HEK293 (cell line): ENCODE data around the gene RHD.
"Not testable (repeated sequence)": the region's sequence is repeated elsewhere in the genome, so short reads cannot be mapped to it uniquely, and the experiment has no call there.

Source experiments
- CTCF ChIA-PET: fragments of 350-600 bp; formaldehyde crosslinking; extraction: SDS; loops from one replicate; lab custom pipeline; 2021; ENCODE audit warnings: antibody characterized with exemption; lab: Yijun Ruan, JAX
- POLR2A ChIA-PET: fragments of 300-600 bp; formaldehyde crosslinking; extraction: SDS; loops from one replicate; lab custom pipeline; 2020; ENCODE audit warnings: antibody characterized with exemption, inconsistent platforms; lab: Yijun Ruan, JAX
- H3K27ac ChIP-seq: fragments of 200-500 bp; sonication (Bioruptor generic); 2 replicates; pipeline ENCODE4 v1.5.1; 2014; ENCODE audit warnings: low read depth, low read length, control low read depth, inconsistent platforms; ENCODE audit errors: extremely low read depth
- H3K36me3 ChIP-seq, 2 experiments: fragments of 200-500 bp in 1 of 2; sonication (Bioruptor generic) in 1 of 2; 1 replicate in 1 of 2; 2 replicates in 1 of 2; pipeline ENCODE4 v1.5.1; 2014 to 2017; ENCODE audit warnings: inconsistent platforms in 2 of 2, low read length in 2 of 2; ENCODE audit not compliant: control insufficient read depth in 2 of 2, insufficient read depth in 1 of 2
- H3K4me1 ChIP-seq: fragments of 200-500 bp; sonication (Bioruptor generic); 2 replicates; pipeline ENCODE4 v1.5.1; 2014; ENCODE audit warnings: mild to moderate bottlenecking, low read length, inconsistent platforms; ENCODE audit not compliant: control insufficient read depth, insufficient read depth
- H3K4me3 ChIP-seq: 2 replicates; pipeline ENCODE4 v1.5.1; 2011; ENCODE audit warnings: low read depth, mild to moderate bottlenecking, control low read depth, low read length, moderate library complexity
- H3K9me3 ChIP-seq: fragments of 200-500 bp; sonication (Bioruptor generic); 2 replicates; pipeline ENCODE4 v1.5.1; 2014; ENCODE audit warnings: low read depth, low read length, inconsistent platforms; ENCODE audit not compliant: control insufficient read depth, insufficient read depth
- BCL11B ChIP-seq: fragments of 450-650 bp; formaldehyde crosslinking; IDR thresholded peaks from 2 replicates; pipeline ENCODE4 v1.5.1; 2016; ENCODE audit warnings: low read depth, missing biosample characterization, missing genetic modification characterization
- HOXD13 ChIP-seq: sonication (generic); formaldehyde crosslinking; IDR thresholded peaks from 2 replicates; pipeline ENCODE4 v1.8.0; 2022; ENCODE audit warnings: missing genetic modification reagents, borderline replicate concordance
- ZBTB1 ChIP-seq: fragments of 450-650 bp; formaldehyde crosslinking; IDR thresholded peaks from 2 replicates; pipeline ENCODE4 v1.5.1; 2016; ENCODE audit warnings: missing biosample characterization, missing genetic modification characterization
- ZBTB7A ChIP-seq: fragments of 450-650 bp; formaldehyde crosslinking; IDR thresholded peaks from 2 replicates; pipeline ENCODE4 v1.5.1; 2016; ENCODE audit warnings: low read depth, missing biosample characterization, missing genetic modification characterization
- ZNF133 ChIP-seq: fragments of 450-650 bp; formaldehyde crosslinking; IDR thresholded peaks from 2 replicates; pipeline ENCODE4 v1.5.1; 2016; ENCODE audit warnings: missing biosample characterization, missing genetic modification characterization
- ZNF174 ChIP-seq: fragments of 450-650 bp; formaldehyde crosslinking; IDR thresholded peaks from 2 replicates; pipeline ENCODE4 v1.5.0; 2017; ENCODE audit warnings: missing biosample characterization, mild to moderate bottlenecking, missing genetic modification characterization
- ZNF175 ChIP-seq: fragments of 450-650 bp; formaldehyde crosslinking; IDR thresholded peaks from 2 replicates; pipeline ENCODE4 v1.5.1; 2016; ENCODE audit warnings: missing biosample characterization, missing genetic modification characterization
- ZNF214 ChIP-seq: fragments of 450-650 bp; formaldehyde crosslinking; IDR thresholded peaks from 2 replicates; pipeline ENCODE4 v1.5.1; 2017; ENCODE audit warnings: missing biosample characterization, mild to moderate bottlenecking, missing genetic modification characterization, borderline replicate concordance
- ZNF311 ChIP-seq: fragments of 450-650 bp; formaldehyde crosslinking; IDR thresholded peaks from 2 replicates; pipeline ENCODE4 v1.5.1; 2017; ENCODE audit warnings: missing biosample characterization, missing genetic modification characterization, borderline replicate concordance
- ZNF433 ChIP-seq: fragments of 450-650 bp; formaldehyde crosslinking; IDR thresholded peaks from 2 replicates; pipeline ENCODE4 v1.5.1; 2016; ENCODE audit warnings: missing biosample characterization, missing genetic modification characterization, low read depth
- ZNF548 ChIP-seq: fragments of 450-650 bp; formaldehyde crosslinking; IDR thresholded peaks from 2 replicates; pipeline ENCODE4 v1.5.1; 2016; ENCODE audit warnings: missing biosample characterization, missing genetic modification characterization
- ZNF660 ChIP-seq: fragments of 450-650 bp; IDR thresholded peaks from 2 replicates; pipeline ENCODE4 v1.5.1; 2018; ENCODE audit warnings: missing biosample characterization, mild to moderate bottlenecking, missing genetic modification characterization
- ZNF747 ChIP-seq: fragments of 450-650 bp; formaldehyde crosslinking; IDR thresholded peaks from 2 replicates; pipeline ENCODE4 v1.5.1; 2016; ENCODE audit warnings: missing biosample characterization, missing genetic modification characterization
- TF ChIP-seq, protein P1 (sequence below): fragments of 450-650 bp; formaldehyde crosslinking; IDR thresholded peaks from 2 replicates; pipeline ENCODE4 v1.5.1; 2016; ENCODE audit warnings: missing biosample characterization, missing genetic modification characterization
- TF ChIP-seq, protein P2 (sequence below): fragments of 450-650 bp; formaldehyde crosslinking; IDR thresholded peaks from 2 replicates; pipeline ENCODE4 v1.5.1; 2016; ENCODE audit warnings: missing biosample characterization, missing genetic modification characterization
- TF ChIP-seq, protein P3 (sequence below): fragments of 450-650 bp; formaldehyde crosslinking; conservative IDR thresholded peaks from 2 replicates; pipeline ENCODE4 v1.5.1; 2016; ENCODE audit warnings: low read depth, missing biosample characterization, missing genetic modification characterization
- TF ChIP-seq, protein P4 (sequence below): fragments of 450-650 bp; formaldehyde crosslinking; IDR thresholded peaks from 2 replicates; pipeline ENCODE4 v1.5.1; 2017; ENCODE audit warnings: missing biosample characterization, missing genetic modification characterization

RHD gene

DNA sequence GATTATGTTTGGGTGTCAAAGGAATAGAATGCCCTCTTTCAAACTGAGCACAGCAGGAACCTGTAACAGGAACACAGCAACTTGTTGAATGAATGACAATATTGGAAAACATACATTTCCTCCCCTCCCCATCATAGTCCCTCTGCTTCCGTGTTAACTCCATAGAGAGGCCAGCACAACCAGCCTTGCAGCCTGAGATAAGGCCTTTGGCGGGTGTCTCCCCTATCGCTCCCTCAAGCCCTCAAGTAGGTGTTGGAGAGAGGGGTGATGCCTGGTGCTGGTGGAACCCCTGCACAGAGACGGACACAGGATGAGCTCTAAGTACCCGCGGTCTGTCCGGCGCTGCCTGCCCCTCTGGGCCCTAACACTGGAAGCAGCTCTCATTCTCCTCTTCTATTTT lies at the start of gene RHD:
Gene RHD, plus strand, starts transcription at position 272 of the 400 bp plus-strand sequence. Its CDS starts 39 bp downstream, at position 311.
- H3K4me1 ChIP-seq, H3K36me3 ChIP-seq, POLR2A ChIA-PET, H3K4me3 ChIP-seq, H3K9me3 ChIP-seq, H3K27ac ChIP-seq, CTCF ChIA-PET: not testable (repeated sequence)

DNA sequence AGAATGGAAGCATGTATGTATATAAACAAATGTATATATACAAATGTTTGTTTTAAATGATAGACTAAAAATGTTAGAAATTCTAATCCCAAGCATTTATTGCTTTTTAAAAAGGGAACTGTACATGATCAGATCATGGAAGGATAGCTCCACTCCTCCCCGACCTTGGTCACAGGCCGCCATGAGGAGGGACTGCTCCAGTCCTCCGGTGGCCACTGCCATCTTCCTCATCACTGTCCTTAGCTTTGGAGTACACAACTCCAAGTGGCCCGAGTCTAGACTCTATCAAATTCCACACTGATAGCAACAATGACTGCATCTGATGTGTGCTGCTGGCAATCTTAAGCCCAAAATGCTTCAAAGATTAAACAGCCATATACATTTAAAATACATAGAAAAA lies 49.7 kb upstream of the RHD start:
- Histone ChIP-seq H3K9me3 (no peaks in the 10 kb centered on the region), H3K4me3 (no peak overlapping the region), H3K36me3 (peaks cover 63 to 80% of the 10 kb centered on the region in 2 experiments), H3K27ac (no peak overlapping the region), H3K4me1 (no peaks in the 10 kb centered on the region)
- ChIA-PET CTCF (no interaction called here), POLR2A (interaction anchor here (1.0 kb wide), 1 partner anchor 10 kb away, joined by 5 read pairs; the partner anchor contains the start of gene SYF2)
- TF ChIP-seq ZNF174 = no peak
- TF ChIP-seq HOXD13 = no peak
- TF ChIP-seq ZNF660 (tag by site-specific recombination) = no peak
- no peak for TF ChIP-seq BCL11B (tag by site-specific recombination)
- TF ChIP-seq, protein P1, sequence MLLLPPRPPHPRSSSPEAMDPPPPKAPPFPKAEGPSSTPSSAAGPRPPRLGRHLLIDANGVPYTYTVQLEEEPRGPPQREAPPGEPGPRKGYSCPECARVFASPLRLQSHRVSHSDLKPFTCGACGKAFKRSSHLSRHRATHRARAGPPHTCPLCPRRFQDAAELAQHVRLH = no peak
- TF ChIP-seq, protein P2, sequence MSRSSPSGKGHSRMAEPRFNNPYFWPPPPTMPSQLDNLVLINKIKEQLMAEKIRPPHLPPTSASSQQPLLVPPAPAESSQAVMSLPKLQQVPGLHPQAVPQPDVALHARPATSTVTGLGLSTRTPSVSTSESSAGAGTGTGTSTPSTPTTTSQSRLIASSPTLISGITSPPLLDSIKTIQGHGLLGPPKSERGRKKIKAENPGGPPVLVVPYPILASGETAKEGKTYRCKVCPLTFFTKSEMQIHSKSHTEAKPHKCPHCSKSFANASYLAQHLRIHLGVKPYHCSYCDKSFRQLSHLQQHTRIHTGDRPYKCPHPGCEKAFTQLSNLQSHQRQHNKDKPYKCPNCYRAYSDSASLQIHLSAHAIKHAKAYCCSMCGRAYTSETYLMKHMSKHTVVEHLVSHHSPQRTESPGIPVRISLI = no peak
- no peak for TF ChIP-seq ZNF548 (tag by site-specific recombination)

DNA sequence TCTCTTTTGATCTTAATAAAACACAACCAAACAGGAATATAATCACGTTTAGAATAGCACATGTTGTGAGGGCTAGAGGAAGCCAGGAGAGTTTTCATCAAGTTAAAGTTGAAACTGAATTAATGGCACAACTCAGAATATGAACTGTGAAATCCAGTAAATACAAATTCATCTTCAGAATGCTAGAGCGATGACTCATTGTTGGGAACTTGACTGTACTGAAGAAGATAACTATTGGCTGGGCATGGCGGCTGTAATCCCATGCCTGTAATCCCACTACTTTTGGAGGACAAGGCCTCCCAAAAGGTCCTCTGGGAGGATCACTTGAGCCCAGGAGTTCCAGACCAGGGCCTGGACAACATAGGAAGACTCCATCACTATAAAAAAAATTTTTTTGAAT lies 48.8 kb upstream of the RHD start:
- ChIA-PET POLR2A (interaction anchor here (1.0 kb wide), 1 partner anchor 9 kb away, joined by 5 read pairs; the partner anchor contains the start of gene SYF2), CTCF (no interaction called here)
- H3K27ac ChIP-seq = no peak overlapping the region
- H3K36me3 ChIP-seq = peaks cover 71 to 89% of the 10 kb centered on the region in 2 experiments
- TF ChIP-seq ZNF660 (tag by site-specific recombination) (no peak), ZNF433 (tag by site-specific recombination) (no peak), ZBTB1 (tag by site-specific recombination) (no peak), ZBTB7A (tag by site-specific recombination) (no peak), ZNF311 (tag by site-specific recombination) (no peak), ZNF133 (tag by site-specific recombination) (no peak), ZNF747 (tag by site-specific recombination) (no peak), ZNF214 (no peak), ZNF175 (tag by site-specific recombination) (no peak)
- TF ChIP-seq, protein P3, sequence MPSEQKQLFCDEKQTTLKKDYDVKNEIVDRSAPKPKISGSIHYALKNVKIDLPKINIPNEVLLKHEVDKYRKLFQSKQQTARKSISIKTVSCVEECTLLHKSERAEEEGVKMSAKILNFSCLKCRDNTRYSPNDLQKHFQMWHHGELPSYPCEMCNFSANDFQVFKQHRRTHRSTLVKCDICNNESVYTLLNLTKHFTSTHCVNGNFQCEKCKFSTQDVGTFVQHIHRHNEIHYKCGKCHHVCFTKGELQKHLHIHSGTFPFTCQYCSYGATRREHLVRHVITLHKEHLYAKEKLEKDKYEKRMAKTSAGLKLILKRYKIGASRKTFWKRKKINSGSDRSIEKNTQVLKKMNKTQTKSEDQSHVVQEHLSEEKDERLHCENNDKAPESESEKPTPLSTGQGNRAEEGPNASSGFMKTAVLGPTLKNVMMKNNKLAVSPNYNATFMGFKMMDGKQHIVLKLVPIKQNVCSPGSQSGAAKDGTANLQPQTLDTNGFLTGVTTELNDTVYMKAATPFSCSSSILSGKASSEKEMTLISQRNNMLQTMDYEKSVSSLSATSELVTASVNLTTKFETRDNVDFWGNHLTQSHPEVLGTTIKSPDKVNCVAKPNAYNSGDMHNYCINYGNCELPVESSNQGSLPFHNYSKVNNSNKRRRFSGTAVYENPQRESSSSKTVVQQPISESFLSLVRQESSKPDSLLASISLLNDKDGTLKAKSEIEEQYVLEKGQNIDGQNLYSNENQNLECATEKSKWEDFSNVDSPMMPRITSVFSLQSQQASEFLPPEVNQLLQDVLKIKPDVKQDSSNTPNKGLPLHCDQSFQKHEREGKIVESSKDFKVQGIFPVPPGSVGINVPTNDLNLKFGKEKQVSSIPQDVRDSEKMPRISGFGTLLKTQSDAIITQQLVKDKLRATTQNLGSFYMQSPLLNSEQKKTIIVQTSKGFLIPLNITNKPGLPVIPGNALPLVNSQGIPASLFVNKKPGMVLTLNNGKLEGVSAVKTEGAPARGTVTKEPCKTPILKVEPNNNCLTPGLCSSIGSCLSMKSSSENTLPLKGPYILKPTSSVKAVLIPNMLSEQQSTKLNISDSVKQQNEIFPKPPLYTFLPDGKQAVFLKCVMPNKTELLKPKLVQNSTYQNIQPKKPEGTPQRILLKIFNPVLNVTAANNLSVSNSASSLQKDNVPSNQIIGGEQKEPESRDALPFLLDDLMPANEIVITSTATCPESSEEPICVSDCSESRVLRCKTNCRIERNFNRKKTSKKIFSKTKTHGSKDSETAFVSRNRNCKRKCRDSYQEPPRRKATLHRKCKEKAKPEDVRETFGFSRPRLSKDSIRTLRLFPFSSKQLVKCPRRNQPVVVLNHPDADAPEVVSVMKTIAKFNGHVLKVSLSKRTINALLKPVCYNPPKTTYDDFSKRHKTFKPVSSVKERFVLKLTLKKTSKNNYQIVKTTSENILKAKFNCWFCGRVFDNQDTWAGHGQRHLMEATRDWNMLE (tag by site-specific recombination) = no peak
- TF ChIP-seq, protein P4, sequence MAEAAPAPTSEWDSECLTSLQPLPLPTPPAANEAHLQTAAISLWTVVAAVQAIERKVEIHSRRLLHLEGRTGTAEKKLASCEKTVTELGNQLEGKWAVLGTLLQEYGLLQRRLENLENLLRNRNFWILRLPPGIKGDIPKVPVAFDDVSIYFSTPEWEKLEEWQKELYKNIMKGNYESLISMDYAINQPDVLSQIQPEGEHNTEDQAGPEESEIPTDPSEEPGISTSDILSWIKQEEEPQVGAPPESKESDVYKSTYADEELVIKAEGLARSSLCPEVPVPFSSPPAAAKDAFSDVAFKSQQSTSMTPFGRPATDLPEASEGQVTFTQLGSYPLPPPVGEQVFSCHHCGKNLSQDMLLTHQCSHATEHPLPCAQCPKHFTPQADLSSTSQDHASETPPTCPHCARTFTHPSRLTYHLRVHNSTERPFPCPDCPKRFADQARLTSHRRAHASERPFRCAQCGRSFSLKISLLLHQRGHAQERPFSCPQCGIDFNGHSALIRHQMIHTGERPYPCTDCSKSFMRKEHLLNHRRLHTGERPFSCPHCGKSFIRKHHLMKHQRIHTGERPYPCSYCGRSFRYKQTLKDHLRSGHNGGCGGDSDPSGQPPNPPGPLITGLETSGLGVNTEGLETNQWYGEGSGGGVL (tag by site-specific recombination) = no peak
- TF ChIP-seq, all 188 proteins: peak for 0
- Histone ChIP-seq H3K9me3 (no peaks in the 10 kb centered on the region), H3K4me3 (no peak overlapping the region), H3K4me1 (no peaks in the 10 kb centered on the region)
